LHCN-M2 (cell line): ENCODE data around the gene SPNS2. TPM values are rescaled to one million over a fixed set of nuclear protein-coding genes. Genes with fewer than 3 reads are reported as not detected.
"Not testable (repeated sequence)": the region's sequence is repeated elsewhere in the genome, so short reads cannot be mapped to it uniquely, and the experiment has no call there.

Experiments used
- DNase-seq: peaks from one replicate; pipeline ENCODE4 v3.0.0-alpha.2; 2012; ENCODE audit warnings: low read depth
- total RNA-seq: library from RNA; depleted of rRNA; stranded (reverse); fragments of >200 nt; gene quantifications from 2 replicates; pipeline ENCODE4 v1.2.3, GENCODE V29; 2014

Gene SPNS2
- total RNA-seq, 1 experiment from 2014 or later = 0.23 TPM

DNA sequence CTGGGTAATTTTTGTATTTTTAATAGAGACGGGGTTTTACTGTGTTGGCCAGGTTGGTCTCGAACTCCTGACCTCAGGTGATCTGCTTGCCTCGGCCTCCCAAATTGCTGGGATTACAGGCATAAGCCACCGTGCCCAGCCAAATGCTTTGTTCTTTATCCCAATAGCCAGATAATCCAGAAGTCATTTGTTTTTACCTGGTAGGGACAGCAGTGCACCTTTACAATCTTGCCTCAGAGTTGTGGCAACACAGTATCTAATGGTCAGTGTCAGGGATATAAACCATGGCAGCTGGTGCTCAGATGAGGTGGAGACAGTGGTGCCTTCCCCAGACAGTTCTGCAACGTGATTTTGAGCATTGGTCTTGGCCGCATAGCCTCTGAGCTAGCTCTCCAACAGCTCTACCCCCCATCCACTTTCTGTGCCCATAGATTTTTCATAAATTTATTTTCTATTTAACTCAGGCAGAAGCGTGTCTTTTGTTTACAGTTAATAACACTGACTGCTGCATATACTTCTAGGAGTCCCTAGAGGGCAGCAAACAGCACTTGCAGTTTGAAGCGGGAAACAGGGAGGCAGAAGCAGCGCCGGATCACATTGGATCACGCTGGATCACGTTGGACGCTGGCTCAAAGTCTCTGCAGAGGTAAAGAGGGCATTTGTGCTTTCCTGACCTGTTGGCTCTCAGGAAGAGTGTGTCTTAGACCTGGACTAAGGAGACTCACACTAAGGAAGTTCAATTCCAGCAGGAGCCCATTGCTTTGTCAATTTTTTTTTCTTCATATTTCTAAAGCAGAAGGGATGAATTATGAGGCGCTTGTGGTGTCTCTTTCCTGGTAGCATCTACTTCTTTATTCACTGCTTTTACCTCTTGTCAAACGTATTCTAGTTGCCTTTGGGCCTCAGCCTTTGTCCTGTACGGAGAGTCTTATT, 66.8 kb downstream of the SPNS2 start:
- DNase-seq = peak; percentile 72

- DNase-seq = peak; percentile 34
These were observed 68.1 kb downstream of the SPNS2 start for GRCh38 chr17:4566785-4567184.

DNA sequence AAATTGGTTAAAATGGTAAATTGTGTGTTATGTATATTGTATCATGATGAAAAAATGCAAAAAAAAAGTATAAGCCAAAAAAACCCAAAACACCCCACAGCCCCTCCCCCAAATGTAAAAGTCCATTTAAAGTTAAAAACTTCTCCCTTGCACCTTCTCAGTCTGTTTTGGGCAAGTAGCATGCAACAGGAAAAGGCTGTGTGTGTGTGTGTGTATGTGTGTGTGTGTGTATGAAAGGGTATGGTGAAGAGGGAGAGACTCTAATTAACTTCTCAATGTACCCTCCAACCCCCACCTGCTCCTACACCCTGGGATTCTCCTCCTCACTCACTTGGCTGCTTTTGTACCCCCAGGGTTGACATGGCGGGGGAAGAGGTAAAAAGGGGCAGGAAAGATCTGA, 70.9 kb downstream of the SPNS2 start:
- DNase-seq = no peak

- no peak for DNase-seq
These were observed 73.5 kb downstream of the SPNS2 start for GRCh38 chr17:4572131-4572530.

GRCh38 chr17:4573115-4573514, 74.4 kb downstream of the SPNS2 start:
- DNase-seq = no peak

DNA sequence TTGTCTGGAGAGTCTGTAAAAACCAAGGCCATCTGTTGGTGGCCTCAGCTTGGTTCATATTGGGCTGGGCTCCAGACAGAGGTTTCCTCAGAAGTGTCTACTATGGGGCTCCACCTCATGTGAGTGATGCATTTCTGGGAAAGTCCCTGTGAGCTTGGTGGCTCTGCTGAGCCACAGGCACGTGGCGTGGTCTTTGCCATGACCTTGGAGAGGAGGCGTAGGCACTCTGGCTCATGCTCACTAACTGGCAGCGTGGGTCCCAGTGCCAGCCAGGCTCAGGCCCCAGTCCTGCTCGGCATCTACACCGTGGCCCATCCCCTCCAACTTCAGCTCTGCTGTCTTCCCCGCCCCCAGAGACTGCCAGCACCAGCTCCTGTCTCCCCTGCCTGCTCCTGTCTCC, 75.0 kb downstream of the SPNS2 start:
- DNase-seq = no peak

DNA sequence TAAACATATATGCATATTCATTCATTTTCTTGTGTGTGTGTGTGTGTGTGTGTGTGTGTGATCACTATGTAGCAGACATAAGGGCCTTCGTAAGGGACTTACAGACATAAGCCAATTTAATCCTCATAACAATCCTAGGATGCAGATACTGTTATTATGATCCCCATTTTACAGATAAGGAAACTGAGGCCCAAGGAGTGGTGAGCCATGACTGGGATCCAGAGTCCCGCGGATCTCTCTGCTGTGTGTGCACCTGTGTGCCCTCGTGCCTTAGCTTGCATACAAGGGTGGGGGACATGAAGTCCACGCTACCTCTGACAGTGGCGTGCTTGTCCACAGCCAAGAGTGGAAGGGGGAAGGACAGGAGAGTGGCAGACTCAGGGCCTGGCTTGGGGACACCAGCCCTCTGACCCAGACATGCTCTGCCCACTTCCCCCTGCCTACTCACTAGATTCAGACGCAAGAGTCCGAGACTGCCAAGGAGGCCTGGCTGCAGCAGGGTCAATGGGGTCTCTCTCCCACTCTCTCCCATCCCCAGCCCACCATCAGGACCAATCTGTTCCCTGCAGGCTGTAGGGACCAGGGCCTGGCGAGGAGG, 75.9 kb downstream of the SPNS2 start:
- no peak for DNase-seq

- no peak for DNase-seq
These were observed 77.5 kb downstream of the SPNS2 start for GRCh38 chr17:4576161-4576558.

DNA sequence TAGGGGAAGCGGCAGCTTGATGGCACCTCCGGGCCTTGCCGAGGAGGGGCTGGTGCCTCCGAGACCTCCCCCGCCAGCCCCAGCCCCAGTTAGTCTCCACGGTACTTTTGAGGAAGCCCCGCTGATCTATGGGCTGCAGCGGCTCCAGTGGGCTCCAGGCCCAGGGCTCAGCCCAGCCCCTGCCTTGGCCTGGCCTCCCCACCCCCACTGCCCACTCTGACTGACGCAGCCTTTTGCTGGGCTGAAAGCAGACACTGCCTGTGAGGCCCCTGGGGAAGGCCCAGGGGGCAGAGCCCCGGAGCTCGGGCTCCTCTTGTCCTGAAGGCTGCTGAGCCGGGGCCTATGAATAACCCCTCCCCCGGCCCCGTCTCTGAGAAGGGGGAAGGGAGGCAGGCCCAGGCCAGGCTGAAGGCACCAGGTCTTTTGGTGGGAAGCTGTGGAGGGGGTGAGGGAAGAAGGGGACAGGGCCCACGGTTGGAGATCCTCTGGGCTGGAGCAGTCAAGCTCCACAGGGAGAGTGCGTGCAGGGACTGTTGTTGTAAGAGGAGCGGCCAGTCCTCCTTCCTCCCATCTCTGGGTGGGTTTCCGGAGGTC, 78.1 kb downstream of the SPNS2 start:
- no peak for DNase-seq

DNA sequence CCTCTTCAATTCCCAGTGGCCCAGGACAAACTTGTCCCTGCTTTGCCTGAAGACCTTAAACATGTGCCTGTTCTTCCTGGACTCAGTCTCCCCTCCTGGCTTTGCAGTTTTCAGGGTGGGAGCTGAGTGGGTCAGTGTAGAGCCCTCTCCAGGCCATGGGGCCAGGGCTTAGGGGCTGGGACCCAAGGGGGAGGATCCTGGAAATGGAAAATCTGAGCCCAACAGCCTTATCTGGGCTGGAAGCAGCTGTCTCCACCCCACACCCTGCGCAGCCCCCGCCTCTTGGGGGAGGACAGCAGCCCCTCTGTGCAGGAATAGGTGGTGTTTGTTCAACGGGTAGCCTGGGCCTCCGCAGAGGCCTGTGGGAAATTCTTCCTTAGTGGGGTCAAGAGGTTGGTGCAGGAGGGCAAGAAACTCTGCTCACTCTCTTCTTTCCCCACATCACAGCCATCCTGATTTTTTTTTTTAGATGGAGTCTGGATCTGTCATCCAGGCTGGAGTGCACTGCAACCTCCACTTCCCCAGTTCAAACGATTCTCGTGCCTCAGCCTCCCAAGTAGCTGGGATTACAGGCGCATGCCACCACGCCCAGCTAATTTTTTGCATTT, 78.8 kb downstream of the SPNS2 start:
- DNase-seq = no peak

GRCh38 chr17:4578349-4578748, 79.7 kb downstream of the SPNS2 start:
- not testable (repeated sequence) for DNase-seq

- DNase-seq = no peak
These were observed 81.0 kb downstream of the SPNS2 start for GRCh38 chr17:4579678-4580077.

DNA sequence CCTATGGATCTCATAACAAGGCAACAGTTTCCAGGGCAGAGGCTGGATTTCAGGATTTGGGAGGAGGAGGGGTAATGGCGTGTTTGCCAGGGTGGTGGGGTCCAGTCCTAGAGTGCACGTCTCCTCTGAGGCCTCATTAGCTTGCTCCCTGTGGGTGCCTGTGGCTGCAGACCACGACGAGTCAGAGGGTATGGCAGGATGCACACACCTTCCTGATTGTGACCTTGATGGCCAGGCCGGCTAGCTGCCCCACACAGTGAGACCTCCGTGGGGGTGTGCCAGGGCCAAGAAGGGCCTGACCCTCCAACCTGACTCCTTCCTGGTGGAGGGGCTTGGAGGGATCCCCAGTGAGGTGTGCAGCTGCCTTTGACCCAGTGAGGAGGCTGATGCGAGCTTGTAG, 81.6 kb downstream of the SPNS2 start:
- no peak for DNase-seq

GRCh38 chr17:4582101-4582501, 83.4 kb downstream of the SPNS2 start:
- DNase-seq = no peak

GRCh38 chr17:4582691-4583090, 84.0 kb downstream of the SPNS2 start:
- DNase-seq = no peak

DNA sequence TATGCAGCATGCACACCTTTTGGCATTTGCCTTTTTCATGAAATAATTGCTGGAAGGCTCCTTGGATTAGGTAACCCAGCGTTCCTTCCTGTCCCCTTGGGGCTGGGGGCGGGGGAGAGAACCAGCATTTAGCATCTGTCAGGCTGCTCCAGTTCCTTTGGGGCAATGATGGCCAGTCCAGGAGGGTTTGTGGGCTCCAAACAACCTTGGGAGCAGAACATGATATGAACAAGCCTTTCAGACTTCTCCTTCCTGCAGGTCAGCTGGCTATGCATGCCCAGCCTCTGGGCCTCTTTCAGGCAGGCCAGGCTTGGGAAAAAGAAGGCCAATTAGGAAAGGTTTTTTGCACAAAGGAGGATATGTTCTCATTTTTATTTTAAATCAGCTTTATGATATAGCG, 84.5 kb downstream of the SPNS2 start:
- no peak for DNase-seq

DNA sequence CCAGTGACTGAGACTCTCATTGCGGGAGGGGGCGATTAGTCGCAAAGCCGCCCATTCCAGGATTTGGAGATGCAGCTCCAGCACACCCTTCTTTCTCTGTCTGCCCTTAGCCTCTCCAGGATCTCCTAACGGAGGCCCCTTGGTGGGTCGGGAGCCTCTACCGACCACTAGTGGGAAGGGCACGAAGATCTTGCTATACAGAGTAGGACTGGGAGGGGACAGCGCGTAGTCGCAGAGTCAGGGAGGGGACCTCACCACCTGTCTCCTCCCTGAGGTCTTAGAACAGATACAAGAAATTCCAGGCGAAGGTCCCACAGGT, 85.1 kb downstream of the SPNS2 start:
- no peak for DNase-seq

DNA sequence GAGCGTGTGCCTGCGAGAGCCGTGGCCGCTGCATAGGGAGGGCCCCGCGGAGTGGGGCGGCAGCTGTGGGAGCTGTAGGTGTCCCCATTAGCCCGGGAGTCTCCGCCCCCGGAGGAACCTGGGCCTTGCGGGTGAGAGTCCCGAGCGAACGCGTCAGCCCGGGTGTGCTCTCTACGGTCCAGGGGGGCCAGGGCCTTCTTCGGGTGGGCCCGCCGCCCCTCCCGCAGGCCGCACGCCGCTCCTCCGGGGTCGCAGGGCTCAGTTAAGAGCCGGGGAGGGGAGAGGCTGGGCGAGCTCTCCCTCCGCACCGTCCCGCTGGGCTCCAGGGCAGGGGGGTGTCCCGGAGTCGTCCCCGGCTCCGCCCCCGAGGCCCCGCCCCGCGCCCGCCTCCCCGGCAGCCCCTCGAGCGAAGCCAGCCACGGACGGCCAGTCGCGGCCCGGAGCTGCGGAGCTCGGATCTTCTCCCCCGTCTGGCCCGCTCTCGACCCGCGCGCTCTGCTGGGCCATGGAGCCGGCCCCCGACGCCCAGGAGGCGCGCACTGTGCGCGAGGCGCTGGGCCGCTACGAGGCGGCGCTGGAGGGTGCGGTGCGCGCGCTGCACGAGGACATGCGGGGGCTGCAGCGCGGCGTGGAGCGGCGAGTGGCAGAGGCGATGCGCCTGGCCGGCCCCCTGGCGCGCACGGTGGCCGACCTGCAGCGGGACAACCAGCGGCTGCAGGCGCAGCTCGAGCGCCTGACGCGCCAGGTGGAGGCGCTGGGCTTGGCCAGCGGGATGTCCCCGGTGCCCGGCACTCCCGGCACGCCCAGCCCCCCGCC, 85.6 kb downstream of the SPNS2 start, which contains the start of gene SMTNL2:
Gene SMTNL2 (plus strand): TSS at position 429 of the 816 bp plus-strand sequence. CDS start 77 bp downstream, at position 506.
- DNase-seq = no peak

DNA sequence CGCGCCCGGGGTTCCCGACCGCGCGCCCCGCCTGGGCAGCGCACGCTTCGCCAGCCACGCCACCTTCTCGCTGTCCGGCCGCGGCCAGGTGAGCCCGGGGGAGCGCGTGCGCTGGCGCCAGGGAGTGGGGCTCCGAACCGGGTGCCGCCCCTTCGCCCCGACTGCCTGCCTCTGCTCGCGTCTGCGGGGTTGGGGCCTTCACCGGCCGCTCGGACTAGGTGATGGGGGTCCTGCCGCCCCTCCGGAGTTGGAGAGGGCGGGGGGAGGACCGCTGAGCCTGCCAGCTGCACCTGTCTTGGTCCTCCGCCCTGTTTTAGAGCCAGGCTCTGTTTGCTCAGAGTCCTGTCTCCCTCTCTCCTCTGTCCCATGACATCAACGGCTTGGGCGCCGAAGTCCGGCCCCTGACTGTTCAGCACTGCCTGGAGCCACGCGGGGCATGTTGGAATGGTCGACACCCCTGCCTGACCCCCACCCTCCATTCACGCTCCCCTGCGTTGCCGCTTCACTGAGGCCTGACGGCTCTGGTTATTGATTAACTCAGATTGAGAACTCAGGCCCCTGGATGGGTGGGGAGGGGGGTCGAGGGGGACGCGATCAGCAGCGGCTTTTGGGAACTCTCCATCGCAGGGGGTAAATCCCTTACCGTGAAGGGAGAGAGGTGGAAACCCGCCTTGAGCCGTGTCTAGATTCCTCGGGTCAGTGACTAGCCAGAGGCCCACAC, 86.4 kb downstream of the SPNS2 start:
- no peak for DNase-seq

- DNase-seq = no peak
These were observed 86.9 kb downstream of the SPNS2 start for GRCh38 chr17:4585638-4585994.

- DNase-seq = peak; percentile 11
These were observed 87.4 kb downstream of the SPNS2 start for GRCh38 chr17:4586043-4586442.
